CD4-positive, alpha-beta T cell treated with Interleukin-15 for 4 hours (primary cell): ENCODE results near the gene GUCA1C.

Experiments used
- DNase-seq: peaks from one replicate; pipeline ENCODE4 v3.0.0-alpha.2; 2020; ENCODE audit warnings: low spot score

GUCA1C gene

GRCh38 chr3:108907194-108907593, 46.5 kb downstream of the GUCA1C start:
- DNase-seq, result no peak

- DNase-seq, result no peak
Measured at GRCh38 chr3:108899530-108899929, 54.1 kb downstream of the GUCA1C start.

- DNase-seq, result no peak
Measured at GRCh38 chr3:108897883-108898282, 55.8 kb downstream of the GUCA1C start.

GRCh38 chr3:108894981-108895380, 58.7 kb downstream of the GUCA1C start:
- no peak for DNase-seq

GRCh38 chr3:108891833-108892232, 61.8 kb downstream of the GUCA1C start:
- DNase-seq, result no peak

GRCh38 chr3:108887777-108888176, 65.9 kb downstream of the GUCA1C start:
- DNase-seq, result no peak

GRCh38 chr3:108887121-108887520, 66.6 kb downstream of the GUCA1C start:
- DNase-seq, result no peak

GRCh38 chr3:108883373-108883772, 70.3 kb downstream of the GUCA1C start:
- no peak for DNase-seq

GRCh38 chr3:108882762-108883161, 70.9 kb downstream of the GUCA1C start:
- no peak for DNase-seq

GRCh38 chr3:108879915-108880314, 73.8 kb downstream of the GUCA1C start:
- no peak for DNase-seq

- DNase-seq, result no peak
Measured at GRCh38 chr3:108877901-108878300, 75.8 kb downstream of the GUCA1C start.

GRCh38 chr3:108863799-108864135, 89.9 kb downstream of the GUCA1C start:
- DNase-seq, result no peak

GRCh38 chr3:108862865-108863798, 90.5 kb downstream of the GUCA1C start:
- DNase-seq, result peak; percentile 48

GRCh38 chr3:108861401-108861800, 92.3 kb downstream of the GUCA1C start:
- DNase-seq, result no peak
